Lower leg skin (tissue), 3 donors: ENCODE results near the gene CFAP74.

ENCODE experiments used
- POLR2A ChIP-seq, 2 donors: fragments of 450-650 bp; IDR thresholded peaks; one replicate each; pipeline ENCODE4 v1.6.1; 2016 to 2017; ENCODE audit warnings: antibody characterized with exemption in 2 of 2, mild to moderate bottlenecking in 1 of 2, moderate library complexity in 1 of 2
- TF ChIP-seq, protein P1 (sequence below), 3 donors: fragments of 450-650 bp; IDR thresholded peaks; one replicate each; pipeline ENCODE4 v1.5.1; 2016; ENCODE audit warnings: antibody characterized with exemption in 3 of 3, mild to moderate bottlenecking in 3 of 3, moderate library complexity in 2 of 3

DNA sequence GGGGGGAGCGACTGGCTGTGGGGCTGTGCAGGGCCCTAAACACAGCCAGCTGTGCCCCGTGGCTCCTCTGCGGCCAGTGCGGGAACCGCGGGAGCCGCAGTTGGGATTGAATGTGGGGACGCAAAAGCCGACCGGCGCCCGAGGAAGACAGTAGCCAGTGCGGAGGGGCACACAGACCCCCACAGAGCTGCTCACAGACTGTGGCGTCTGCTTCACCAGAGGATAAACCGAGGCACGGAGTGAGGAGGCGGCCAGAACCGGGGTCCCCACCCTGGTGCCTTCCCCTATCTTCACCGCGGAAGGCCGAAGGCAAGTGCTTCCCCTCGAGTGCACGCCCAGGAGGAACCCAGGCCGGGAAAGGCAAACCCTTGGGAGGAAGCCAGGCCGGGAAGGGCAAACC lies 75.8 kb downstream of the CFAP74 start:
- TF ChIP-seq, protein P1, sequence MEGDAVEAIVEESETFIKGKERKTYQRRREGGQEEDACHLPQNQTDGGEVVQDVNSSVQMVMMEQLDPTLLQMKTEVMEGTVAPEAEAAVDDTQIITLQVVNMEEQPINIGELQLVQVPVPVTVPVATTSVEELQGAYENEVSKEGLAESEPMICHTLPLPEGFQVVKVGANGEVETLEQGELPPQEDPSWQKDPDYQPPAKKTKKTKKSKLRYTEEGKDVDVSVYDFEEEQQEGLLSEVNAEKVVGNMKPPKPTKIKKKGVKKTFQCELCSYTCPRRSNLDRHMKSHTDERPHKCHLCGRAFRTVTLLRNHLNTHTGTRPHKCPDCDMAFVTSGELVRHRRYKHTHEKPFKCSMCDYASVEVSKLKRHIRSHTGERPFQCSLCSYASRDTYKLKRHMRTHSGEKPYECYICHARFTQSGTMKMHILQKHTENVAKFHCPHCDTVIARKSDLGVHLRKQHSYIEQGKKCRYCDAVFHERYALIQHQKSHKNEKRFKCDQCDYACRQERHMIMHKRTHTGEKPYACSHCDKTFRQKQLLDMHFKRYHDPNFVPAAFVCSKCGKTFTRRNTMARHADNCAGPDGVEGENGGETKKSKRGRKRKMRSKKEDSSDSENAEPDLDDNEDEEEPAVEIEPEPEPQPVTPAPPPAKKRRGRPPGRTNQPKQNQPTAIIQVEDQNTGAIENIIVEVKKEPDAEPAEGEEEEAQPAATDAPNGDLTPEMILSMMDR (IDR thresholded peaks at IDR 0.05): no peak
- no peak for TF ChIP-seq POLR2A (IDR thresholded peaks at IDR 0.05)
